HL-60 (cell line): Measurements from ENCODE around the gene FRMPD2.

Source experiments
- CTCF ChIP-seq: IDR thresholded peaks from one replicate; pipeline ENCODE4 v1.5.1; 2011; ENCODE audit warnings: low read length, control low read depth, inconsistent platforms; ENCODE audit not compliant: insufficient read depth
- GABPA ChIP-seq: IDR thresholded peaks from 2 replicates; pipeline ENCODE4 v1.6.1; 2012; ENCODE audit warnings: low read depth
- POLR2AphosphoS5 ChIP-seq: IDR thresholded peaks from 2 replicates; pipeline ENCODE4 v1.6.1; 2012; ENCODE audit warnings: low read depth
- REST ChIP-seq: IDR thresholded peaks from 2 replicates; pipeline ENCODE4 v1.6.1; 2012; ENCODE audit warnings: low read depth; ENCODE audit not compliant: insufficient replicate concordance
- SPI1 ChIP-seq: IDR thresholded peaks from 2 replicates; pipeline ENCODE4 v1.6.1; 2012; ENCODE audit warnings: low read depth, mild to moderate bottlenecking, borderline replicate concordance

GRCh38 chr10:48247680-48248079, 26.8 kb downstream of the FRMPD2 start:
- TF ChIP-seq CTCF: no peak
- no peak for TF ChIP-seq REST
- TF ChIP-seq POLR2AphosphoS5: no peak
- TF ChIP-seq SPI1: no peak
- no peak for TF ChIP-seq GABPA
